Measurements from ENCODE around the gene SPEF2.

The SPEF2 gene

DNA sequence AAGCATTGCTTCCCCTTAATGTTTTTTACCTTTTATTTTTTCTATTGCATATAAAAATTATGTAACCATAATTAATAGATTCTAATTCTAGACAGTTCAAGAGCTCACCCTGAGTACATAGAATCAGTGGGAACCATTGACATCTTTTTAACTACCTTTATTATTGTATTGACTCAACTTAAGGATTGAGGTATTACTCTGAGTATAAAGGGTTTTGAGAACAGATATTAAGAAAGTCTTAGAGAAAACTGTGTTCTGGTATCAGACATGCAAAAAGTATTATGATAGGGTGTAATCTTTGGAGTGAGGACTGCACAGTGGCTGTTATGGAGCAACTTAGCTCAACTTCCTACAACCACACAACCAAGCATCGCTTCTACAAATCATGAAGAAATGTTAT lies 8.9 kb downstream of the SPEF2 start:
- TF ChIP-seq, protein P1, sequence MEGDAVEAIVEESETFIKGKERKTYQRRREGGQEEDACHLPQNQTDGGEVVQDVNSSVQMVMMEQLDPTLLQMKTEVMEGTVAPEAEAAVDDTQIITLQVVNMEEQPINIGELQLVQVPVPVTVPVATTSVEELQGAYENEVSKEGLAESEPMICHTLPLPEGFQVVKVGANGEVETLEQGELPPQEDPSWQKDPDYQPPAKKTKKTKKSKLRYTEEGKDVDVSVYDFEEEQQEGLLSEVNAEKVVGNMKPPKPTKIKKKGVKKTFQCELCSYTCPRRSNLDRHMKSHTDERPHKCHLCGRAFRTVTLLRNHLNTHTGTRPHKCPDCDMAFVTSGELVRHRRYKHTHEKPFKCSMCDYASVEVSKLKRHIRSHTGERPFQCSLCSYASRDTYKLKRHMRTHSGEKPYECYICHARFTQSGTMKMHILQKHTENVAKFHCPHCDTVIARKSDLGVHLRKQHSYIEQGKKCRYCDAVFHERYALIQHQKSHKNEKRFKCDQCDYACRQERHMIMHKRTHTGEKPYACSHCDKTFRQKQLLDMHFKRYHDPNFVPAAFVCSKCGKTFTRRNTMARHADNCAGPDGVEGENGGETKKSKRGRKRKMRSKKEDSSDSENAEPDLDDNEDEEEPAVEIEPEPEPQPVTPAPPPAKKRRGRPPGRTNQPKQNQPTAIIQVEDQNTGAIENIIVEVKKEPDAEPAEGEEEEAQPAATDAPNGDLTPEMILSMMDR (conservative IDR thresholded peaks at IDR 0.05): no peak
- TF ChIP-seq ZFX (IDR thresholded peaks at IDR 0.05): no peak
- H3K27ac ChIP-seq: no peak overlapping the region

DNA sequence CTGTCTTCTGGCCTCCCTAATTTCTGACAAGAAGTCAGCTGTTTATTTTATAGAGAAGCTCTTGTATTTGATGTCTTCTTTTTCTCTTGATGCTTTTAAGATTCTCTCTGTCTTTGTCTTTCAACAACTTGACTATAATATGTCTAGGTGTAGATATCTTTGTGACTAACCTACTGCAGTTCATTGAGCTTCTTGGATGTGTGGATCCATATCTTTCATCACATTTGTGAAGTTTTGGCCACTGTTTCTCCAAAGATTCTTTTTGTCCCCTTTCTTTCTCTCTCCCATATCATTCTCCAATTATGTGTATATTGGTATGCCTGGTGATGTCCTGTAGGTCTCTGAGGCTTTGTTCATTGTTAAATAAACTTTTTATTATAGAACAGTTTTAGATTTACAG lies 16.7 kb downstream of the SPEF2 start:
- TF ChIP-seq ZFX (IDR thresholded peaks at IDR 0.05): no peak
- TF ChIP-seq, protein P1 (conservative IDR thresholded peaks at IDR 0.05): no peak
- H3K27ac ChIP-seq: no peak overlapping the region

DNA sequence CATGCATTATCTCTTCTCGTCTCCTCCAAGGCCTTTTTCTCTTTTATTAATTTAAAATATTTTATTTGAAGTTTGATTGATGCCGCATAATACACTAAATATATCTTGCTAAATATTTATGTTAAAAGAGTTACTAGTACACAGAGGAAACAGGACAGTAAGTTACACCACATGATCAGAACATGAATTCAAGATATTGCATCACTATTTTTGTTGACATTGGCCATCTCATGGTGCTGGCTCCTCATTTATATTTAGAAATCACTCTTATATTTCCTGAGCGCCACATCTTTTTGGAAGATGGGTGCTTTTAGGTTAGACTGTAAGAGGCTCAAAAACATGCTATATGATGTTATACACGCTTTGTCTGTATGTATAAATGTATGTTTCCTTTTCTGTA lies 23.0 kb downstream of the SPEF2 start:
- no peak overlapping the region for H3K27ac ChIP-seq
- no peak for TF ChIP-seq ZFX (IDR thresholded peaks at IDR 0.05)
- TF ChIP-seq, protein P1 (conservative IDR thresholded peaks at IDR 0.05): no peak

DNA sequence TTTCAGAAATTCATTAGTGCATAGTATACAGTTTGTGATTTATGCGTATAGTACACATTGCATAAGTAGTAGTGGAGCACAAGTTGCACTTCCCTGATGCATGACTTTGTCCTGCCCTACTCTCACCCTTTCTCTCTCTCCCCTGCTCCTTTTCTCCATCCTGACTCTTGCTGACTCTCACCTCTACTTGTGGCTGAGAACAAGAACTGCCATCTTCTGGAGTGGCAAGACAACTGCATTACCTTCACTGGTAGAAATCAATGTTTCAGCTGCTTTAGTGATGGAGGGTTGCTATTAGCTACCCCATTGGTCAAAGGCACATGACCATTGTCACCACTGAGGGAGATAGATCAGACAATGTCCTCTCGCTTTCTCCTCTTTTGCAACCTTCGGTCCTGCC lies 26.9 kb downstream of the SPEF2 start:
- H3K27ac ChIP-seq: no peak overlapping the region
- TF ChIP-seq ZFX (IDR thresholded peaks at IDR 0.05): no peak
- TF ChIP-seq, protein P1 (conservative IDR thresholded peaks at IDR 0.05): no peak

DNA sequence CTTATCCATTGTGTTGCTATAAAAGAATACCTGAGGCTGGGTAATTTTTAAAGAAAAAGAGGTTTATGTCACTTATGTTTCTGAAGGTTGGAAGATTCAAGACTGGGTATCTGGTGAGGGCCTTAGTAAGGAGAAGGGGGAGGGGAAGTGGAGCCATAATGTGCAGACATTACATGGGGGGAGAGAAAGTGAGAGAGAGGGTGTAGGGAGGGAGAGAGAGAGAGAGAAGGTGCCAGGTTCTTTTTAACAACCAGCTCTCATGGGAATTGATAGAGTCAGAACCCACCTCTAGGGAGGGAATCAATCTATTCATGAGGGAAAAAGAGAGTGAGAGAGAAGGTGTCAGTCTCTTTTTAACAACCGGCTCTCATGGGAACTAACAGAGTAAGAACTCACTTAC lies 29.5 kb downstream of the SPEF2 start:
- no peak overlapping the region for H3K27ac ChIP-seq
- TF ChIP-seq, protein P1 (conservative IDR thresholded peaks at IDR 0.05): no peak
- TF ChIP-seq ZFX (IDR thresholded peaks at IDR 0.05): no peak

DNA sequence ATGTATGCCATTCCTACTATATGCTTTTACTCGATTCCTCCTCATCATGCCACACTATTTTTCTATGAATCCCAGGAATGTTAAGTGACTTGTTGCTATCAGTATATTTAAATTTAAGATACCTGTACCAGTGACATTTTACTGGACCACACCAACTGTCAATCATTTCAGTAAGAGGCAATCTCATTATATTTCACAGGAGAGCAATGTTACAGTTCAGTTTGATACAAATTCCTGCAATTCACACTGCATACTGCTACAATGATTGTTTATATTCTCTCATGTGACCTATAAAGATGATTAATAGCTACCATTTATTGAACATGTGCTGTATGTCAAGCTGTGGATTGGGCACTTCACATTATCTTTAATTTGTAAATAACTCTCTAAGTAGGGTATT lies 30.0 kb downstream of the SPEF2 start:
- no peak for TF ChIP-seq ZFX (IDR thresholded peaks at IDR 0.05)
- TF ChIP-seq, protein P1 (conservative IDR thresholded peaks at IDR 0.05): no peak
- H3K27ac ChIP-seq: no peak overlapping the region

DNA sequence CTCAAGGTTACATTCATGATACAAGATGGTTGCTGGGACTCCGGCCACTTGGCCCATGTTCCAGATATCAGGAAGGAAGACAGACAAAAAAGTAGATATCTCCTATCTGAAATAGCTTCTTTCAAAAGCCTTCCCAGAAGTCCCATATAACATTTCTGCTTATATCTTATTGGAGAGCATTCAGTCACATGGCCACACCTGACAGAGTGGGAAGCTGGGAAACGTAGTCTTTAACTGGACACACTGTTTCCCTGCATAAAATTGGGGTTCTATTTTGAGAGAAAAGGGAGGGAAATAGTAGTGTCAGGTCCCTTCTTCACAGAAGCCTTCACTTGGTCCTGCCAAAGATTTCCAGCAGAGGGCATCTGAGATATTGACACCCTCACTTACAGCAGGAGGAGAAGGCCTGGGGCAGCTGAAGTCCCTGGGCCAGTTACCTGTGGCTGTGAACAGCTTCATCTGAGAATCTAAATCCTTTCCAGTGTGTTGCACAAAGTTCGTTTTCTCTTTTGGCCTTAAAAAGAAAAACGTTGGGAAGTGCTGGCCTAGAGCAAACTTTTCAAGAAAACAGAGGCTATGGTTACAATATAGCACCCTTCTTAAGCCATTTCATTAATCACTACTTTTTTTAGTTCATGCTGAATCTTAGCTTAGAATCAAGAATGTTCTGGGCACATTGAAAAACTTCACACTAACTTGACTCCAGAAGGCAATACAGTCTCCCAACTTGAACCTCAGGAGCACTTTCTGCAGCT lies 33.5 kb downstream of the SPEF2 start:
- no peak for TF ChIP-seq ZFX (IDR thresholded peaks at IDR 0.05)
- TF ChIP-seq, protein P1 (conservative IDR thresholded peaks at IDR 0.05): peak; percentile 63
- H3K27ac ChIP-seq: no peak overlapping the region

Data from C4-2B (cell line).